ENCODE measurements around the gene TOR2A. TPM values are rescaled to one million over a fixed set of nuclear protein-coding genes. Genes with fewer than 3 reads are reported as not detected.

The TOR2A gene
- total RNA-seq, 3 donors from 2014 or later (not counting 1 experiment from before 2014, with no cell fraction given) = 20.9 to 27.8 (median 23.7) TPM

GRCh38 chr9:127698985-127699670 is 36.0 kb downstream of the TOR2A start:
- Histone ChIP-seq H3K9me3 (ENCODE audit: control insufficient read depth, insufficient read depth, low read length) (no peaks in the 10 kb centered on the region), H3K27me3 (ENCODE audit: control insufficient read depth, insufficient read depth, low read length) (no peaks in the 10 kb centered on the region), H3K4me3 (ENCODE audit: low read length) (peak overlapping the region; percentile 25), H3K4me1 (ENCODE audit: control insufficient read depth, insufficient read depth, low read length) (peaks cover 13% of the 10 kb centered on the region), H3K36me3 (ENCODE audit: control insufficient read depth, insufficient read depth, low read length) (no peaks in the 10 kb centered on the region), H3K27ac (ENCODE audit: low read length) (peak overlapping the region; percentile 73)
- peak overlapping the region; percentile 84 to 97 for H3K27ac Mint-ChIP-seq
- TF ChIP-seq CTCF (IDR thresholded peaks at IDR 0.05) = no peak
- no peaks in the 10 kb centered on the region for H3K36me3 Mint-ChIP-seq
- H3K9me3 Mint-ChIP-seq = no peaks in the 10 kb centered on the region
- peak; percentile 97 to 99 (median 98) for ATAC-seq
- 15% methylated on average over 41 of the region's 41 CpGs for WGBS (ENCODE audit: insufficient coverage)
- peak overlapping the region; percentile 72 for H3K4me3 Mint-ChIP-seq
- no peaks in the 10 kb centered on the region for H3K27me3 Mint-ChIP-seq (ENCODE audit: low read depth in 2 of 2)
- DNase-seq = peak; percentile 89 to 92
- intact Hi-C loops (cut with micrococcal nuclease) = loop anchor here (1.0 to 2.0 kb wide), 2 partner anchors 16 to 36 kb away; partner anchors contain the start of genes PTRH1 and TOR2A
- H3K4me1 Mint-ChIP-seq = peaks cover 8 to 15% of the 10 kb centered on the region in 2 donors

GRCh38 chr9:127698386-127698785 is 36.7 kb downstream of the TOR2A start:
- no peaks in the 10 kb centered on the region for H3K27me3 ChIP-seq (ENCODE audit: control insufficient read depth, insufficient read depth, low read length)
- DNase-seq (no peak), ATAC-seq (no peak)
- peaks cover 13% of the 10 kb centered on the region for H3K4me1 ChIP-seq (ENCODE audit: control insufficient read depth, insufficient read depth, low read length)
- H3K27me3 Mint-ChIP-seq (ENCODE audit: low read depth in 2 of 2) = no peaks in the 10 kb centered on the region
- intact Hi-C loops (cut with micrococcal nuclease) = loop anchor here (2.0 kb wide), 1 partner anchor 36 kb away; the partner anchor contains the start of gene TOR2A
- no peak overlapping the region for H3K4me3 ChIP-seq (ENCODE audit: low read length)
- peaks cover 8 to 15% of the 10 kb centered on the region in 2 donors for H3K4me1 Mint-ChIP-seq
- no peaks in the 10 kb centered on the region for H3K9me3 ChIP-seq (ENCODE audit: control insufficient read depth, insufficient read depth, low read length)
- no peak overlapping the region for H3K27ac ChIP-seq (ENCODE audit: low read length)
- H3K36me3 Mint-ChIP-seq = no peaks in the 10 kb centered on the region
- peak overlapping the region; percentile 40 for H3K4me3 Mint-ChIP-seq
- no peaks in the 10 kb centered on the region for H3K36me3 ChIP-seq (ENCODE audit: control insufficient read depth, insufficient read depth, low read length)
- TF ChIP-seq CTCF (IDR thresholded peaks at IDR 0.05) = no peak
- H3K27ac Mint-ChIP-seq = peak overlapping the region; percentile 84 to 97
- H3K9me3 Mint-ChIP-seq = no peaks in the 10 kb centered on the region
- 94% methylated on average over 4 of the region's 5 CpGs for WGBS (ENCODE audit: insufficient coverage)

- Histone ChIP-seq H3K27ac (ENCODE audit: low read length) (no peak overlapping the region), H3K27me3 (ENCODE audit: control insufficient read depth, insufficient read depth, low read length) (no peaks in the 10 kb centered on the region), H3K9me3 (ENCODE audit: control insufficient read depth, insufficient read depth, low read length) (no peaks in the 10 kb centered on the region), H3K4me1 (ENCODE audit: control insufficient read depth, insufficient read depth, low read length) (peaks cover 13% of the 10 kb centered on the region), H3K4me3 (ENCODE audit: low read length) (no peak overlapping the region), H3K36me3 (ENCODE audit: control insufficient read depth, insufficient read depth, low read length) (no peaks in the 10 kb centered on the region)
- ATAC-seq (no peak), DNase-seq (no peak)
- 98% methylated on average over 5 of the region's 5 CpGs for WGBS (ENCODE audit: insufficient coverage)
- no peaks in the 10 kb centered on the region for H3K9me3 Mint-ChIP-seq
- no peak for TF ChIP-seq CTCF (IDR thresholded peaks at IDR 0.05)
- peak overlapping the region; percentile 84 to 97 for H3K27ac Mint-ChIP-seq
- no peaks in the 10 kb centered on the region for H3K27me3 Mint-ChIP-seq (ENCODE audit: low read depth in 2 of 2)
- no peaks in the 10 kb centered on the region for H3K36me3 Mint-ChIP-seq
- peaks cover 8 to 15% of the 10 kb centered on the region in 2 donors for H3K4me1 Mint-ChIP-seq
- H3K4me3 Mint-ChIP-seq = no peak overlapping the region
- intact Hi-C loops (cut with micrococcal nuclease) = no loop called here
These were observed 37.5 kb downstream of the TOR2A start for GRCh38 chr9:127697575-127697974.
